HL-60 (cell line): ENCODE data around the gene PSMB7.

Experiments
- CTCF ChIP-seq: IDR thresholded peaks from one replicate; pipeline ENCODE4 v1.5.1; 2011; ENCODE audit warnings: low read length, control low read depth, inconsistent platforms; ENCODE audit not compliant: insufficient read depth
- POLR2AphosphoS5 ChIP-seq: IDR thresholded peaks from 2 replicates; pipeline ENCODE4 v1.6.1; 2012; ENCODE audit warnings: low read depth

- TF ChIP-seq CTCF (no peak), POLR2AphosphoS5 (no peak)
These were observed 46.5 kb downstream of the PSMB7 start for GRCh38 chr9:124368692-124369091.
